ENCODE measurements around the gene CRKL.

CRKL gene

DNA sequence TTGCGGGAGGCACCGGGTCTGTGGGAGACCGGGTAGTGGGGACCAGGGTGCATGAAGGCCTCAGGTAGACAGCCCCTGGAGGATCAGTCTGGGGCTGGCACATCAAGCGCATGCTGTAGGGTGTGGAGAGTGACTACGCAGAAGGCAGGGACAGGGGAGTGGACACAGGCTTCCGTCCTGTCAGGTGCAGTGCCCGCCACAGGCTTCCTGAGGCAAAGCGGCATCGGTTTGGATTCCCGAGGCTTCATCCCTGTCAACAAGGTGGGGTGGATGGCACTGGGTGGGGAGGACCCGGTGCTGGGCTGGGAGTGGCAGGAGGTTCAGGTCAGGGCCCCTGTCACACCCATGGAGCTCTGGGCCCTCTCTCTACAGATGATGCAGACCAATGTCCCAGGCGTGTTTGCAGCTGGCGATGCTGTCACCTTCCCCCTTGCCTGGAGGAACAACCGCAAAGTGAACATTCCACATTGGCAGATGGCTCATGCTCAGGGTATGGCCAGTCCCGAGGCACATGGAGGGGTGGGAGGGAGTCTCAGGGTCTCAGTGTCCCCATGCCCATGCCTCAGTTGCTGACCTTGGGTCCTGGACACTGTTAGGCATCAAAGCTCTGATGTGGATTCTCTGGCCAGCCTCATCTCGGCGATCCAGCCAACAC lies 60.4 kb downstream of the CRKL start:
- TF ChIP-seq ZBTB7A (IDR thresholded peaks at IDR 0.05; ENCODE audit: low read depth) (no peak), CEBPB (IDR thresholded peaks at IDR 0.05) (no peak), NFIC (IDR thresholded peaks at IDR 0.05) (no peak), YY1 (IDR thresholded peaks at IDR 0.05; ENCODE audit: low read depth) (no peak), EP300 (IDR thresholded peaks at IDR 0.05; ENCODE audit: borderline replicate concordance) (no peak), TEAD4 (IDR thresholded peaks at IDR 0.05) (no peak), RAD21 (IDR thresholded peaks at IDR 0.05; ENCODE audit: low read depth) (no peak), TCF12 (IDR thresholded peaks at IDR 0.05; ENCODE audit: low read depth) (no peak), EGR1 (IDR thresholded peaks at IDR 0.05) (no peak), CREB1 (IDR thresholded peaks at IDR 0.05; ENCODE audit: low read depth) (no peak), TAF1 (IDR thresholded peaks at IDR 0.05; ENCODE audit: low read depth) (no peak), FOXM1 (IDR thresholded peaks at IDR 0.05; ENCODE audit: borderline replicate concordance, low read depth) (no peak)
- TF ChIP-seq, protein P1, sequence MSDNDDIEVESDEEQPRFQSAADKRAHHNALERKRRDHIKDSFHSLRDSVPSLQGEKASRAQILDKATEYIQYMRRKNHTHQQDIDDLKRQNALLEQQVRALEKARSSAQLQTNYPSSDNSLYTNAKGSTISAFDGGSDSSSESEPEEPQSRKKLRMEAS (IDR thresholded peaks at IDR 0.05): no peak
- TF ChIP-seq, protein P2, sequence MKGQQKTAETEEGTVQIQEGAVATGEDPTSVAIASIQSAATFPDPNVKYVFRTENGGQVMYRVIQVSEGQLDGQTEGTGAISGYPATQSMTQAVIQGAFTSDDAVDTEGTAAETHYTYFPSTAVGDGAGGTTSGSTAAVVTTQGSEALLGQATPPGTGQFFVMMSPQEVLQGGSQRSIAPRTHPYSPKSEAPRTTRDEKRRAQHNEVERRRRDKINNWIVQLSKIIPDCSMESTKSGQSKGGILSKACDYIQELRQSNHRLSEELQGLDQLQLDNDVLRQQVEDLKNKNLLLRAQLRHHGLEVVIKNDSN (IDR thresholded peaks at IDR 0.05): no peak
- TF ChIP-seq, protein P3, sequence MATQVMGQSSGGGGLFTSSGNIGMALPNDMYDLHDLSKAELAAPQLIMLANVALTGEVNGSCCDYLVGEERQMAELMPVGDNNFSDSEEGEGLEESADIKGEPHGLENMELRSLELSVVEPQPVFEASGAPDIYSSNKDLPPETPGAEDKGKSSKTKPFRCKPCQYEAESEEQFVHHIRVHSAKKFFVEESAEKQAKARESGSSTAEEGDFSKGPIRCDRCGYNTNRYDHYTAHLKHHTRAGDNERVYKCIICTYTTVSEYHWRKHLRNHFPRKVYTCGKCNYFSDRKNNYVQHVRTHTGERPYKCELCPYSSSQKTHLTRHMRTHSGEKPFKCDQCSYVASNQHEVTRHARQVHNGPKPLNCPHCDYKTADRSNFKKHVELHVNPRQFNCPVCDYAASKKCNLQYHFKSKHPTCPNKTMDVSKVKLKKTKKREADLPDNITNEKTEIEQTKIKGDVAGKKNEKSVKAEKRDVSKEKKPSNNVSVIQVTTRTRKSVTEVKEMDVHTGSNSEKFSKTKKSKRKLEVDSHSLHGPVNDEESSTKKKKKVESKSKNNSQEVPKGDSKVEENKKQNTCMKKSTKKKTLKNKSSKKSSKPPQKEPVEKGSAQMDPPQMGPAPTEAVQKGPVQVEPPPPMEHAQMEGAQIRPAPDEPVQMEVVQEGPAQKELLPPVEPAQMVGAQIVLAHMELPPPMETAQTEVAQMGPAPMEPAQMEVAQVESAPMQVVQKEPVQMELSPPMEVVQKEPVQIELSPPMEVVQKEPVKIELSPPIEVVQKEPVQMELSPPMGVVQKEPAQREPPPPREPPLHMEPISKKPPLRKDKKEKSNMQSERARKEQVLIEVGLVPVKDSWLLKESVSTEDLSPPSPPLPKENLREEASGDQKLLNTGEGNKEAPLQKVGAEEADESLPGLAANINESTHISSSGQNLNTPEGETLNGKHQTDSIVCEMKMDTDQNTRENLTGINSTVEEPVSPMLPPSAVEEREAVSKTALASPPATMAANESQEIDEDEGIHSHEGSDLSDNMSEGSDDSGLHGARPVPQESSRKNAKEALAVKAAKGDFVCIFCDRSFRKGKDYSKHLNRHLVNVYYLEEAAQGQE (IDR thresholded peaks at IDR 0.05; ENCODE audit: low read depth): no peak

DNA sequence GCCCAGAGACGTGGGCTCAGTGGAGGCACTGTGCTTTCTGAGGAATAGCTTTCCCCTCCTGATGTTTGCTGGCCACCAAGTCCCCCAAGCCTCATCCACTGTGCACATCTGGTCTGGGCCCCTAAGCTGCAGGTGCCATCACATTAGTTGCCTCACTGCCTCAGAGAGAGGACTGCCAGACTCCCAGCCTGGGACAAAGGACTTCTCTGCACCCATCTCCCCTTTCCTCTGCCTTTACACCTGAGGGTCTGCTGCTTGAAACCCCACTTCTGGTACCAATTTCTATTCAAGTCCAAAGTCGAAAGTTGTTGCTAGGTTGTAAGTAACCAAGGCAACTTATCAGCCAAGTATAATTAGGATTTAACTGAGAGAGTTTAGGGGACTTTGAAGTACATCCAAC lies 61.2 kb downstream of the CRKL start:
- TF ChIP-seq YY1 (IDR thresholded peaks at IDR 0.05; ENCODE audit: low read depth) (no peak), CREB1 (IDR thresholded peaks at IDR 0.05; ENCODE audit: low read depth) (no peak), CEBPB (IDR thresholded peaks at IDR 0.05) (no peak), TAF1 (IDR thresholded peaks at IDR 0.05; ENCODE audit: low read depth) (no peak), RAD21 (IDR thresholded peaks at IDR 0.05; ENCODE audit: low read depth) (no peak), EP300 (IDR thresholded peaks at IDR 0.05; ENCODE audit: borderline replicate concordance) (no peak), FOXM1 (IDR thresholded peaks at IDR 0.05; ENCODE audit: borderline replicate concordance, low read depth) (no peak), TEAD4 (IDR thresholded peaks at IDR 0.05) (no peak), ZBTB7A (IDR thresholded peaks at IDR 0.05; ENCODE audit: low read depth) (no peak), NFIC (IDR thresholded peaks at IDR 0.05) (no peak), TCF12 (IDR thresholded peaks at IDR 0.05; ENCODE audit: low read depth) (no peak)
- TF ChIP-seq, protein P3 (IDR thresholded peaks at IDR 0.05; ENCODE audit: low read depth): no peak
- TF ChIP-seq, protein P1 (IDR thresholded peaks at IDR 0.05): no peak
- TF ChIP-seq, protein P2 (IDR thresholded peaks at IDR 0.05): no peak

DNA sequence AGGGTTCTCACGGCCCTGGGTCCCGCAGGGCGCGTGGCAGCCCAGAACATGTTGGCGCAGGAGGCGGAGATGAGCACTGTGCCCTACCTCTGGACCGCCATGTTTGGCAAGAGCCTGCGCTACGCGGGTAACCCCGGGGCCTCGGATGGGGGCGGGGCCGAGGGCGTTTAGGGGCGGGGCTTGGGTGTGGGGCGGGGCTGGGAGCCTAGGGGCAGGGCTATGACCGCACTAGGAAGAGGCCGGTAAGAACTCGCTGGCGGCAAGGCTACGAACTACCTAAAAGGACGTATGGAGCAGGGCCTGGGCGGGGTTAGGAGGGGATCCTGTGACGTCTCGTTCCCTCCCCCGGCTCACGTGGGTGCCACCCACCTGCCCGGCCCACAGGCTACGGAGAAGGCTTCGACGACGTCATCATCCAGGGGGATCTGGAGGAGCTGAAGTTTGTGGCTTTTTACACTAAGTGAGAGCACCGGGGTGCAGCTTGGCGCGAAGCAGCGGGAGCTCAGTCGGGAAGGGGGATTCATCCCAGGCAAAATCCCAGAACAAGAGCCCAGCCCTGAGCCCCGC lies 62.1 kb downstream of the CRKL start:
- TF ChIP-seq TEAD4 (IDR thresholded peaks at IDR 0.05) (no peak), NFIC (IDR thresholded peaks at IDR 0.05) (no peak), YY1 (IDR thresholded peaks at IDR 0.05; ENCODE audit: low read depth) (peak; percentile 17; the same call in 1 of the 2 replicates), ZBTB7A (IDR thresholded peaks at IDR 0.05; ENCODE audit: low read depth) (no peak), RAD21 (IDR thresholded peaks at IDR 0.05; ENCODE audit: low read depth) (no peak), CEBPB (IDR thresholded peaks at IDR 0.05) (no peak), CREB1 (IDR thresholded peaks at IDR 0.05; ENCODE audit: low read depth) (peak; percentile 54; the same call in 1 of the 2 replicates)
- TF ChIP-seq, protein P1 (IDR thresholded peaks at IDR 0.05): peak; percentile 84
- TF ChIP-seq, protein P2 (IDR thresholded peaks at IDR 0.05): peak; percentile 81

DNA sequence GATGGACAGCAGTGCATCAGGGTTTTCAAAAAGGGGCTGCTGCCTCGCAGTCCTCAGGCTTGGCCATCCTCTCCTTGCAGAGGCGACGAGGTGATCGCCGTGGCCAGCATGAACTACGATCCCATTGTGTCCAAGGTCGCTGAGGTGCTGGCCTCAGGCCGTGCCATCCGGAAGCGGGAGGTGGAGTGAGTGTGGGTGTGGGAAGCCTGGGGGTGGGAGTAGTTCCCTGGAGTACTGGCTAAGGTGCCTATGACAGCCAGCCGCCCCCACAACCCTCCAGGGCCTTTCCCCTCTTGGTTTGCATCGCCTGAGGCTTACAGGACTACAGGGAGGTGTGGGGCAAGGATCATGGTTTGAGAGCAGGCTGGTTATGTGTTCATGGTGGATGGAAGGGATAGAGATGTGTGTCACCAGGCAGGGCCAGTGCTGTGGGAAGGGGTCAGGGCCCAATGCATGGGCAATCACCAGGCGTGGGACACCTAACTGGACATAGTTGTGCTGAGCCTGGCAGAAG lies 62.8 kb downstream of the CRKL start:
- TF ChIP-seq NFIC (IDR thresholded peaks at IDR 0.05) (no peak), EGR1 (IDR thresholded peaks at IDR 0.05) (no peak), TEAD4 (IDR thresholded peaks at IDR 0.05) (no peak), CEBPB (IDR thresholded peaks at IDR 0.05) (no peak), RAD21 (IDR thresholded peaks at IDR 0.05; ENCODE audit: low read depth) (no peak), YY1 (IDR thresholded peaks at IDR 0.05; ENCODE audit: low read depth) (no peak), CREB1 (IDR thresholded peaks at IDR 0.05; ENCODE audit: low read depth) (no peak), ZBTB7A (IDR thresholded peaks at IDR 0.05; ENCODE audit: low read depth) (no peak), TCF12 (IDR thresholded peaks at IDR 0.05; ENCODE audit: low read depth) (no peak), TAF1 (IDR thresholded peaks at IDR 0.05; ENCODE audit: low read depth) (no peak), EP300 (IDR thresholded peaks at IDR 0.05; ENCODE audit: borderline replicate concordance) (no peak), FOXM1 (IDR thresholded peaks at IDR 0.05; ENCODE audit: borderline replicate concordance, low read depth) (no peak)
- TF ChIP-seq, protein P3 (IDR thresholded peaks at IDR 0.05; ENCODE audit: low read depth): no peak
- TF ChIP-seq, protein P1 (IDR thresholded peaks at IDR 0.05): no peak
- TF ChIP-seq, protein P2 (IDR thresholded peaks at IDR 0.05): no peak
